Tracheal epithelial cell (primary cell): ENCODE data around the gene CNOT9. TPM values are rescaled to one million over a fixed set of nuclear protein-coding genes. Genes with fewer than 3 reads are reported as not detected.

ENCODE experiments used
- total RNA-seq: library from RNA; depleted of rRNA; stranded (reverse); fragments of >200 nt; gene quantifications from 2 replicates; pipeline ENCODE4 v1.2.1, GENCODE V29; 2014

The CNOT9 gene
- total RNA-seq = 42.4 and 56.7 TPM in 2 replicates

DNA sequence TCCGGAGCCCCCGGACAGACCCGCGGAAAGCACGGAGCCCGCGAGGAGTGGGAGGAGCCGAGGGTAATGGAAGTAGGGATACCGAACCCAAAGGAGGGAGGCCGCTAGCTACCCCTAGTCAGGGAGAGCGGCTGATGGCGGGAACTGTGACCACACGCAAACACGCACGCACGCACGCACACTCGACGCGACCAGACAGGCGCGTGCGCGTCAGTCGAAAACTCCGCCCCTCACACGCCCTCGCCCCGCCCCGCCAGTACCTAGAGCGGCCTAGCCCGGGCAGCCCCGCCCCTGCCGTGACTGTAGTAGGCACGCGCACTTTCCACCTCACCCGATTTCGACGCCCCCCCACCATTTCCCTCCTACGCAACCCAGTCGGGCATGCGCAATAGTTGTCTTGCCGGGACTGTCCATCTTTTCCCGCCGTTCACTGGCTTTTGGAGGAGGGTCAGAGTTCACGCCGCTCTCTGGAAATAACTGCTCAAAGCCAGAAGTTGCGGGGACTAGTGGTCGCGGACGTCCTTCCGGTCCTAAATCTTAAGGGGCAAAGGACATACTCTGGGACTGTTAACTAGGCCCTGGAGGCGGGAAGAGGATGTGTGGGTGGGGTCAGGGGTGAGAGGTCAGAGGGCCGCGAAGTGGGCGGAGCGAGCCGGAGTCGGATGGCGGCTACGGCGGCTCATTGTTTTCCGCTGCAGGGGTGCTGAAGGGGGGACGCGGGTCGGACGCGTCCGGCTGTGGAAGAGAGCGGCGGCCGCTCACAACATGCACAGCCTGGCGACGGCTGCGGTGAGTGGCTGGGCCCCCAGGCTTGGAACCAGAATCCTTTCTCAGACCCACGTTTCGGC is at the start of gene CNOT9, which contains the start of gene USP37:
CNOT9 (plus strand) TSS at position 650 of the 848 bp plus-strand sequence; CDS start at position 766, 116 bp downstream.
USP37 (minus strand) TSS at position 162 of the 848 bp plus-strand sequence. CDS start 9,698 bp downstream, outside the sequence.

DNA sequence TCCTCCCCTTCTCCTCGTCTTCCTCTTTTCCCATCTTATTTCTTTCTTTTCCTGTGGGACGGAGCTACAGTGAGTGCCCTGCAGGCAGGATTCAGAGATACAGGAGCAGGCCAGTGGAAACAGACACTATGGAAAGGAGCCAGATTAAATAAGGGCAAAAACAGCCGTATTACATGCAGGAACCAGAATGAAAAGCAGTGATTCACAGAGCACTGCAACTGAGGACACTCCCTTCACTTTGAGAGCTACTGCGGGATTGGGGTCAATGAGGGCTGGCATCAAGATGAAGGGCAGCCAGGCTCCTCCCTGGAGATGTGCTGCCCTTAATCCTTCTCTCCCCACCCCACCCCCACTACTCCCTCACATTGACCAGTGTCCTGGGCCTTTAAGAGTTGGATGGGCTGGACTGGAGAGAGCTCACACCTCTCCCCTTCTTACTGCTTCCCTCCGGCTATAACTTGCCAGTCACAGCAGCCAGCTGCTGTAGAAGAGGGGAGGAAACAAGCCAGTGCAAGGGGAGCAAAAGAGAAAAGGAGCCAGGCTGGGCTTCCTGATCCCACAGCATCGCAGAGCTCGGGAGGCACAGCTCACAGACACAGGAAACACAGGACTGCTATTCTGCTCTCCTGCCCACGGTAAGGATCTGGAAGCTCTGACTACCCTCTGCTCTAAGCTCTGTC is 38.9 kb downstream of the CNOT9 start, which contains the start of gene PLCD4:
PLCD4 (plus strand) TSS at position 464 of the 680 bp plus-strand sequence. CDS start 7,841 bp downstream, outside the sequence.

Other genes with a start within 250 kb of the CNOT9 start
- gene CATIP, start 212.0 kb upstream of the CNOT9 start, total RNA-seq = not detected in 2 replicates
- gene SLC11A1, start 186.6 kb upstream of the CNOT9 start, total RNA-seq = 0.21 and 1.4 TPM in 2 replicates
- gene CTDSP1, start 169.0 kb upstream of the CNOT9 start, total RNA-seq = 40.3 and 52.3 TPM in 2 replicates
- gene VIL1, start 149.7 kb upstream of the CNOT9 start, total RNA-seq = not detected in 2 replicates
- 10.6 and 13.6 TPM in 2 replicates for gene USP37, start 488 bp upstream of the CNOT9 start, total RNA-seq
- 1.2 and 1.3 TPM in 2 replicates for gene PLCD4, start 39.1 kb downstream of the CNOT9 start, total RNA-seq
- gene ZNF142, start 90.8 kb downstream of the CNOT9 start, total RNA-seq = 5.8 and 6.5 TPM in 2 replicates
- gene BCS1L, start 90.8 kb downstream of the CNOT9 start, total RNA-seq = 42.2 and 45.5 TPM in 2 replicates
- gene RNF25, start 103.2 kb downstream of the CNOT9 start, total RNA-seq = 15.1 and 29.4 TPM in 2 replicates
- 3.0 and 10.4 TPM in 2 replicates for gene STK36, start 103.2 kb downstream of the CNOT9 start, total RNA-seq
- 5.1 and 8.7 TPM in 2 replicates for gene TTLL4, start 142.0 kb downstream of the CNOT9 start, total RNA-seq
- 1.3 and 3.9 TPM in 2 replicates for gene CYP27A1, start 213.3 kb downstream of the CNOT9 start, total RNA-seq